Upper lobe of right lung (tissue), 1 donor: ENCODE results near the gene OBI1. TPM values are rescaled to one million over a fixed set of nuclear protein-coding genes. Genes with fewer than 3 reads are reported as not detected.

Experiments used
- ATAC-seq: fragments of 200-7000 bp; cut with Tn5 transposase; one replicate; pipeline ENCODE4 v1.9.1; 2020; ENCODE audit warnings: mild to moderate bottlenecking, moderate library complexity
- DNase-seq: peaks from one replicate; pipeline ENCODE4 v3.0.0-alpha.2; 2020
- H3K27ac ChIP-seq: fragments of 200-600 bp; one replicate; pipeline ENCODE4 v1.8.0; 2022
- H3K27me3 ChIP-seq: fragments of 200-600 bp; one replicate; pipeline ENCODE4 v1.8.0; 2022; ENCODE audit warnings: mild to moderate bottlenecking
- H3K36me3 ChIP-seq: fragments of 200-600 bp; one replicate; pipeline ENCODE4 v1.8.0; 2022
- H3K4me1 ChIP-seq: fragments of 200-600 bp; one replicate; pipeline ENCODE4 v1.8.0; 2022
- H3K4me3 ChIP-seq: fragments of 200-600 bp; one replicate; pipeline ENCODE4 v1.8.0; 2022; ENCODE audit warnings: mild to moderate bottlenecking
- H3K9me3 ChIP-seq: fragments of 200-600 bp; one replicate; pipeline ENCODE4 v1.8.0; 2022
- intact Hi-C: fragments of 100-400 bp; cut with DNase I; formaldehyde crosslinking; loops from one replicate; pipeline ENCODE4 v1.11.0; 2022
- total RNA-seq: library from RNA; stranded (reverse); fragmentation: NEBNext Ultra II Directional; extraction: Animal tissue kit (Norgen Biotek cat#: 25700); gene quantifications from one replicate; pipeline ENCODE4 v1.2.1, GENCODE V29; 2021
- TF ChIP-seq, protein P1 (sequence below): fragments of 200-600 bp; IDR thresholded peaks from one replicate; pipeline ENCODE4 v1.8.0; 2022; ENCODE audit warnings: antibody characterized with exemption
- donor health status: DM: no; HTN: yes; CAD: no; lungs with severe emphysema.

OBI1 gene
- total RNA-seq, 1 donor from 2014 or later: 9.3 TPM

DNA sequence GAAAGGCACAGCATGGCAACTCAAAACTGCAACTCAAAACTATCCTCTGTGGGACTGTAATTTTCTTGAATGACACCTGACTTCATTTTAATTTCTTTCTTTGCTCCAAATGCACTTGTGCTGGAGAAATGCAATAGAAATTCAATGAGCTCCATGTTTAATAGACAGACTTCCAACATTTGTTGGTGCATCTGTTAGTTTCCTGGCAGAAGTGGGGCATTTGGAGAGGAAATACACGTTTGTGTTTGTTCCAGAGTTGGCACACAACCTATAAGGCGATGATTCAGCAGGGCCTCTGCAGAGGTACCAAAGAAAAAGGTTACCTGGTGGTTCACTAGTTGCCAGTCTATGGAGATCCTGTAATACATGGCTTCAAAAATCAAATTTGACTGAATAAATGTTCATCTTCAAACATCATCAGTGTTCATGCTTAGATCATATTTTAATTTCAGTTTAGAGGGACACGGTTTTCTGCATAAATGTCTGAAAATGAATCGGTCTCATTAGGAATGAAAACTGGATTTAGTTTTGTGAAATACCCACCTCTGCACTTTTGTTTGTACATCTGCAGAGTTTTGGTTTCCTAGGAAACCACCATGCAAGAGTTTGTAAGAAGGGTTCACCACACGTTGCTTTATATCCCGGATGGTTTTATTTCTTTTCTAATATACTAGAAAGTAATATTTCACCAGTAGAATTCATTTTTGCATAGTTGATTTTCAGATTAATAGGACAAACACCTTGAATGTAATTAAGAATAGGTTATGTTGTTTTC lies 21.8 kb upstream of the OBI1 start:
- Histone ChIP-seq H3K4me1 (no peaks in the 10 kb centered on the region), H3K9me3 (no peaks in the 10 kb centered on the region), H3K36me3 (no peaks in the 10 kb centered on the region), H3K4me3 (no peak overlapping the region), H3K27me3 (no peaks in the 10 kb centered on the region), H3K27ac (no peak overlapping the region)
- intact Hi-C loops: no loop called here
- ATAC-seq (no peak), DNase-seq (no peak)
- TF ChIP-seq, protein P1, sequence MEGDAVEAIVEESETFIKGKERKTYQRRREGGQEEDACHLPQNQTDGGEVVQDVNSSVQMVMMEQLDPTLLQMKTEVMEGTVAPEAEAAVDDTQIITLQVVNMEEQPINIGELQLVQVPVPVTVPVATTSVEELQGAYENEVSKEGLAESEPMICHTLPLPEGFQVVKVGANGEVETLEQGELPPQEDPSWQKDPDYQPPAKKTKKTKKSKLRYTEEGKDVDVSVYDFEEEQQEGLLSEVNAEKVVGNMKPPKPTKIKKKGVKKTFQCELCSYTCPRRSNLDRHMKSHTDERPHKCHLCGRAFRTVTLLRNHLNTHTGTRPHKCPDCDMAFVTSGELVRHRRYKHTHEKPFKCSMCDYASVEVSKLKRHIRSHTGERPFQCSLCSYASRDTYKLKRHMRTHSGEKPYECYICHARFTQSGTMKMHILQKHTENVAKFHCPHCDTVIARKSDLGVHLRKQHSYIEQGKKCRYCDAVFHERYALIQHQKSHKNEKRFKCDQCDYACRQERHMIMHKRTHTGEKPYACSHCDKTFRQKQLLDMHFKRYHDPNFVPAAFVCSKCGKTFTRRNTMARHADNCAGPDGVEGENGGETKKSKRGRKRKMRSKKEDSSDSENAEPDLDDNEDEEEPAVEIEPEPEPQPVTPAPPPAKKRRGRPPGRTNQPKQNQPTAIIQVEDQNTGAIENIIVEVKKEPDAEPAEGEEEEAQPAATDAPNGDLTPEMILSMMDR: no peak

DNA sequence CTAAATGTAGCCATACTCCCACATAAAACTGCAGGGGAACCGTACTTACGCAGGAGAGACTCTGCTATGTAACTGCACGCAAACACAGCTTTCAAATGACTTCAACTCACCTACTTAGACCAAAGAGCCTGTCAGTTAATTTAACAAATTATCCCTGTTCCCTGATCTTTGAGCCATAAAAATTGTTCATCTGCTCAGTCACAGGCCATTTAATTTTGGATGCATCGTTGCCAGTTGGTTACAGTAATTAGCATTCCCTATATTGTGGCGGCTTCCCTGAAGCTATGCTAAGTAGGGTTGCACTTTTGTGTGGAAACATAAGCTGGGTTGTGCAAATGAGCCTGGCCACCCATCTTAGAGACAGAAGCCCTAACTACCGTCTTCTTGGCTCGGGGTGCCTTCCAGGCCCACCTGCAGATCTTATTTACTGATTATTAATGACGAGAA lies 21.2 kb upstream of the OBI1 start:
- Histone ChIP-seq H3K36me3 (no peaks in the 10 kb centered on the region), H3K4me3 (no peak overlapping the region), H3K4me1 (no peaks in the 10 kb centered on the region), H3K9me3 (no peaks in the 10 kb centered on the region), H3K27me3 (no peaks in the 10 kb centered on the region), H3K27ac (no peak overlapping the region)
- ATAC-seq: no peak
- DNase-seq: no peak
- TF ChIP-seq, protein P1: no peak
- intact Hi-C loops: no loop called here

DNA sequence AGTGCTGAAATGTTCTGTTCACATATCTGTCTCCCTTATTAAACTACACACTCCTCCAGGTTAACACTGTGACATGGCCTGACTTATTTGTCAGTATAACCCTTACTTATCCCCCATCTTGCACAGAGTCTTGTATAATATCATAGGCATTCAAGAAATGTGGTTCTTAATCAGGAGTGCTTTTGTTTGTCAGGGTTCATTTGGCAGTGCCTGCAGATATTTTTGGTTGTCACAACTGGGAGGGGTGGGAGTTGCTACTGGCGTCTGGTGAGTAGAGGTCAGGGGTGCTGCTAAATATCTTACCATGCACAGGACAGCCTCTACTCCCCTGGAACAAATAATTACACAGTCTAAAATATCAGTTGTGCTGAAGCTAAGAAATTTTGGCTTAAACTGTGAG lies 20.4 kb upstream of the OBI1 start:
- TF ChIP-seq, protein P1: no peak

DNA sequence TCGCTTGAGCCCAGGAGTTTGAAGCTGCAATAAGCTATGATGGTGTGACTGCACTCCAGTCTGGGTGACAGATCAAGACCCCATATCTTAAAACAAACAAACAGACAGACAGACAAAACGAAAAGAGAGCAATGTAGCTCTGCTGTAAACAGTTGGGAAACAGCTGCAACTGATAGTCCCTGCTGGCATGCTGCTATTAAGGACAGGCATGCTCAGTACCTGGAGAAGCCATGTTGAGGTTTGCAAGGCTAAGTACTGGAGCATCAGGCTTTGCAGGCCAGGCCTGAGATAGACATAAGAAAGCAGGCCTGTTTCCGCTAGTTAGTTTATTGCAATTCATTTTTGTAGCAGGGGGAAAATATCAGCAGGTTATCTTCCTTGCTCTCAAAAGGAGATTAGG lies 16.2 kb upstream of the OBI1 start:
- no peak for DNase-seq
- intact Hi-C loops: no loop called here
- Histone ChIP-seq H3K9me3 (no peaks in the 10 kb centered on the region), H3K27me3 (no peaks in the 10 kb centered on the region), H3K36me3 (no peaks in the 10 kb centered on the region), H3K4me3 (no peak overlapping the region), H3K4me1 (no peaks in the 10 kb centered on the region), H3K27ac (no peak overlapping the region)
- no peak for ATAC-seq
- TF ChIP-seq, protein P1: no peak

More for the DNA sequence above, 20.4 kb upstream of the OBI1 start:
- no peaks in the 10 kb centered on the region for H3K4me1 ChIP-seq
- ATAC-seq: peak; percentile 56
- no peaks in the 10 kb centered on the region for H3K9me3 ChIP-seq
- no peak overlapping the region for H3K27ac ChIP-seq
- H3K4me3 ChIP-seq: no peak overlapping the region
- intact Hi-C loops: no loop called here
- DNase-seq: no peak
- H3K36me3 ChIP-seq: no peaks in the 10 kb centered on the region
- no peaks in the 10 kb centered on the region for H3K27me3 ChIP-seq

DNA sequence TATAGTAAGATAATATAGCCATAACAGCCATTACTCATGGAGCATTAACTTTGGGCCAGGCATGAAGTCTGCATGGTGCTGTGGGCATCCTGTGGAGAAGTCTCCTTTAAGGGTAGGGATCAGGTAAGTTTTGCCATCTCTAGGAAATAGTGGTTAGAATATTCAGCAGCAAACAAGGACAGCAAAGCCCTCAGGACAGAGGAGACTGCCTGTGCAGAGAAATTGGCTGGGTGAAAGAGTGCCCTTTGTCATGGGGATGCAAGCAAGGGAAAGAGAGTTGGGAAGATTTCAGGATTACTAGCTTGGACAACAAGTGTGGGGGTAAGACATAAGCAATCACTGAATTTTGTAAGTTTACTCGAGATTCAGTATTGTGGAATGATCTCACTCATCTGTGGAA lies 15.7 kb upstream of the OBI1 start:
- no peaks in the 10 kb centered on the region for H3K9me3 ChIP-seq
- H3K27ac ChIP-seq: no peak overlapping the region
- no peaks in the 10 kb centered on the region for H3K36me3 ChIP-seq
- ATAC-seq: no peak
- no peaks in the 10 kb centered on the region for H3K4me1 ChIP-seq
- no peaks in the 10 kb centered on the region for H3K27me3 ChIP-seq
- TF ChIP-seq, protein P1: no peak
- DNase-seq: no peak
- intact Hi-C loops: no loop called here
- H3K4me3 ChIP-seq: no peak overlapping the region

DNA sequence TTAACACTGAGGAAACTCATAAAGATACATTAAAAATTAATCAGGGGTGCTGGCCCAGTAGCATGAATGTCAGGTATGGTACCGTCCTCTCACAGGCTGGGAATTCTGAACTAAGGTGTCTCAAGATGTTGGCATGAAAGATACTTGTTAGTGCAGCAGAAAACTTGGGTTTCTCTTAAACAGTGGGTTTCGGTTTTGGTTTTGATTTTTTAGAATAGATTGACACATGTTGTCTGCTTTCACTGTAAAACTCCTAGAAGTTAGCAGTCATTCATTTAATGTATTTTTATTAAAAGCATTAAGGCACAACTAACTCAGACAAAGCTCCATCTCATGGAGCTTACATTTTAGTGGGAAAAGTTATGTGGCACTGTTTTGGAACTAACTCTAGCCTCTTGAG lies 3.5 kb upstream of the OBI1 start:
- no peaks in the 10 kb centered on the region for H3K36me3 ChIP-seq
- no peak overlapping the region for H3K27ac ChIP-seq
- no peaks in the 10 kb centered on the region for H3K27me3 ChIP-seq
- no peak for DNase-seq
- H3K9me3 ChIP-seq: no peaks in the 10 kb centered on the region
- H3K4me1 ChIP-seq: peaks cover 8% of the 10 kb centered on the region
- intact Hi-C loops: no loop called here
- TF ChIP-seq, protein P1: no peak
- no peak overlapping the region for H3K4me3 ChIP-seq
- ATAC-seq: no peak
